Naive thymus-derived CD4-positive, alpha-beta T cell (primary cell): ENCODE measurements around the gene STAT4. TPM values are rescaled to one million over a fixed set of nuclear protein-coding genes. Genes with fewer than 3 reads are reported as not detected.

Experiments used
- ATAC-seq: fragments of 150-1000 bp; cut with Tn5 transposase; 2 replicates; pipeline ENCODE4 v1.10.0; 2021; ENCODE audit warnings: mild to moderate bottlenecking, moderate library complexity
- CTCF ChIA-PET: fragments of 350-600 bp; sonication (Branson Sonifier 250); formaldehyde crosslinking; loops from one replicate; lab custom pipeline; 2021; ENCODE audit warnings: antibody characterized with exemption; lab: Charles Lee
- POLR2A ChIA-PET: fragments of 350-600 bp; sonication (Branson Sonifier 250); formaldehyde crosslinking; loops from one replicate; lab custom pipeline; 2021; ENCODE audit warnings: antibody characterized with exemption, inconsistent platforms; lab: Charles Lee
- DNase-seq, 9 donors: peaks; one replicate each; pipeline versions ENCODE4 v3.0.0 to v3.0.0-alpha.2; 2020 to 2022; ENCODE audit warnings: mixed read lengths in 1 of 9
- H3K27ac ChIP-seq: one replicate; pipeline ENCODE4 v1.7.0; 2013; ENCODE audit warnings: mild to moderate bottlenecking, low read depth, low read length, moderate library complexity
- H3K27me3 ChIP-seq, 2 donors: one replicate each; pipeline ENCODE4 v1.7.0; 2013; ENCODE audit warnings: low read length in 2 of 2, mild to moderate bottlenecking in 2 of 2, moderate library complexity in 2 of 2; ENCODE audit not compliant: control insufficient read depth in 2 of 2, insufficient read depth in 2 of 2
- H3K36me3 ChIP-seq, 3 experiments: 1 replicate in 2 of 3; 2 replicates in 1 of 3; pipeline ENCODE4 v1.7.0; 2013; ENCODE audit warnings: low read length in 3 of 3, mild to moderate bottlenecking in 3 of 3, moderate library complexity in 1 of 3; ENCODE audit not compliant: insufficient read depth in 3 of 3, control insufficient read depth in 2 of 3
- H3K4me1 ChIP-seq, 2 donors: one replicate each; pipeline ENCODE4 v1.7.0; 2013; ENCODE audit warnings: low read length in 2 of 2, mild to moderate bottlenecking in 2 of 2, moderate library complexity in 1 of 2; ENCODE audit not compliant: control insufficient read depth in 2 of 2, insufficient read depth in 2 of 2
- H3K4me3 ChIP-seq: 2 replicates; pipeline ENCODE4 v1.7.0; 2013; ENCODE audit warnings: mild to moderate bottlenecking, low read length
- H3K9me3 ChIP-seq, 3 experiments: 1 replicate in 2 of 3; 2 replicates in 1 of 3; pipeline ENCODE4 v1.7.0; 2013; ENCODE audit warnings: low read length in 3 of 3; ENCODE audit not compliant: control insufficient read depth in 2 of 3
- H3K27ac Mint-ChIP-seq, 9 donors: one replicate each; pipeline ENCODE4 v1.8.0; 2020 to 2022; ENCODE audit warnings: mixed read lengths in 9 of 9, mild to moderate bottlenecking in 8 of 9, moderate library complexity in 5 of 9, inconsistent platforms in 2 of 9
- H3K27me3 Mint-ChIP-seq, 5 donors: one replicate each; pipeline ENCODE4 v1.8.0; 2021 to 2022; ENCODE audit warnings: mixed read lengths in 5 of 5, mild to moderate bottlenecking in 1 of 5
- H3K36me3 Mint-ChIP-seq, 5 donors: one replicate each; pipeline ENCODE4 v1.8.0; 2020 to 2022; ENCODE audit warnings: mixed read lengths in 5 of 5, mild to moderate bottlenecking in 3 of 5, inconsistent platforms in 1 of 5
- H3K4me1 Mint-ChIP-seq, 7 donors: one replicate each; pipeline ENCODE4 v1.8.0; 2020 to 2022; ENCODE audit warnings: mixed read lengths in 7 of 7, mild to moderate bottlenecking in 3 of 7, inconsistent platforms in 1 of 7
- H3K4me3 Mint-ChIP-seq, 10 donors: one replicate each; pipeline ENCODE4 v1.8.0; 2020 to 2022; ENCODE audit warnings: mild to moderate bottlenecking in 10 of 10, mixed read lengths in 10 of 10, moderate library complexity in 6 of 10, inconsistent platforms in 2 of 10
- H3K9me3 Mint-ChIP-seq, 11 donors: one replicate each; pipeline ENCODE4 v1.8.0; 2020 to 2022; ENCODE audit warnings: mixed read lengths in 11 of 11, mild to moderate bottlenecking in 4 of 11, inconsistent platforms in 1 of 11, moderate library complexity in 1 of 11
- intact Hi-C, 2 donors: fragments of 100-400 bp; cut with micrococcal nuclease; formaldehyde crosslinking; loops; one replicate each; pipeline ENCODE4 v1.15.1; 2023
- polyA plus RNA-seq, 2 donors: library from polyadenylated mRNA; unstranded; fragments of 300-500 nt; fragmentation: Illumina TruSeq; gene quantifications; one replicate each; pipeline ENCODE4 v1.2.3, GENCODE V29; 2021
- total RNA-seq, 6 experiments: library from RNA in 5 of 6; stranded (reverse) in 5 of 6; gene quantifications; 1 replicate in 5 of 6; 2 replicates in 1 of 6; pipeline ENCODE4 v1.2.3 and lab custom pipeline; 2021 to 2026

Gene STAT4
- total and polyA plus RNA-seq, 7 experiments from 2014 or later, result 52.4 to 132 (median 114) TPM

GRCh38 chr2:191117341-191117740, 33.5 kb downstream of the STAT4 start:
- no peak overlapping the region for H3K27ac ChIP-seq
- Mint-ChIP-seq H3K27me3 (no peaks in the 10 kb centered on the region), H3K36me3 (peaks cover 10 to 69% (median 55%) of the 10 kb centered on the region in 5 donors), H3K27ac (peak overlapping the region in 1 of 9 donors; percentile 18), H3K4me1 (peaks cover 30 to 84% (median 77%) of the 10 kb centered on the region in 7 donors), H3K4me3 (no peak overlapping the region), H3K9me3 (peaks cover 0 to 10% (median 0%) of the 10 kb centered on the region in 11 donors)
- no peak overlapping the region for H3K4me3 ChIP-seq
- intact Hi-C loops, result loop anchor here in 1 of 2 donors (1.0 kb wide), 1 partner anchor 9 kb away; no protein-coding TSS in a partner anchor
- H3K36me3 ChIP-seq, result peaks cover 0 to 13% (median 7%) of the 10 kb centered on the region in 3 experiments
- no peak for ATAC-seq
- no peak for DNase-seq
- ChIA-PET CTCF (no interaction called here), POLR2A (no interaction called here)
- H3K9me3 ChIP-seq, result no peaks in the 10 kb centered on the region
- H3K4me1 ChIP-seq, result peaks cover 22 to 49% of the 10 kb centered on the region in 2 donors
- H3K27me3 ChIP-seq, result no peaks in the 10 kb centered on the region

GRCh38 chr2:191115804-191116203, 35.0 kb downstream of the STAT4 start:
- H3K4me3 Mint-ChIP-seq, result peak overlapping the region in 4 of 10 donors; percentile 0 to 83 (median 50)
- Histone ChIP-seq H3K36me3 (peaks cover 0 to 13% (median 10%) of the 10 kb centered on the region in 3 experiments), H3K4me1 (peaks cover 22 to 57% of the 10 kb centered on the region in 2 donors), H3K27ac (no peak overlapping the region), H3K4me3 (no peak overlapping the region), H3K27me3 (no peaks in the 10 kb centered on the region), H3K9me3 (no peaks in the 10 kb centered on the region)
- no peak for DNase-seq
- CTCF ChIA-PET, result interaction anchor here (2.6 kb wide), 1 partner anchor 40 kb away, joined by 11 read pairs; no protein-coding TSS in a partner anchor
- peak overlapping the region in 8 of 9 donors; percentile 7 to 93 (median 75) for H3K27ac Mint-ChIP-seq
- H3K9me3 Mint-ChIP-seq, result peaks cover 0 to 8% (median 0%) of the 10 kb centered on the region in 11 donors
- no peaks in the 10 kb centered on the region for H3K27me3 Mint-ChIP-seq
- POLR2A ChIA-PET, result interaction anchor here (0.8 to 1.9 kb wide), 6 partner anchors 33 to 67 kb away, joined by 3 to 8 read pairs (median 3); partner anchors contain the start of gene STAT4
- intact Hi-C loops, result loop anchor here (1.0 to 2.0 kb wide), 5 partner anchors 13 to 49 kb away; partner anchors contain the start of gene STAT4 (in 1 of the 2)
- peak; percentile 32 for ATAC-seq
- peaks cover 10 to 66% (median 50%) of the 10 kb centered on the region in 5 donors for H3K36me3 Mint-ChIP-seq
- peaks cover 35 to 90% (median 80%) of the 10 kb centered on the region in 7 donors for H3K4me1 Mint-ChIP-seq

DNA sequence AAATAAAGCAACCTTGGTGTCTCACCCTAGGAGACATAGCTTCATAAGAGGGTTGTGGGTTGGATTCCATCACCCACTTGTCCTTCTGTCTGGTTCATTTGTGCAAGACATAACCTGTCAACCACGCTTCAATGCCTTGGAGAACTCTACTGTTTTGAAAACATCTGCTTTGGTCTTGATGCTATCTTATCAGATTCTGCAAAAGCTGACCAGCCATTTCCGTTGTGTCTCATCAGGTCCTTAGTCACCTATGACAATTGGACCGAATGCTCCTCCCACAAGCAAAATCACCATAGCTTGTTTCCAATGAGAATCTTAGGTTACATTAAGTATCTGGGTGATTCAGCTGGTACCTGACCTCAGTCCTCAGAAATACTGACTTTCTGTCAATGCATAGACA, 35.4 kb downstream of the STAT4 start:
- Histone ChIP-seq H3K27me3 (no peaks in the 10 kb centered on the region), H3K27ac (peak overlapping the region; percentile 26), H3K9me3 (no peaks in the 10 kb centered on the region), H3K4me1 (peaks cover 22 to 57% of the 10 kb centered on the region in 2 donors), H3K4me3 (no peak overlapping the region), H3K36me3 (peaks cover 0 to 13% (median 10%) of the 10 kb centered on the region in 3 experiments)
- H3K9me3 Mint-ChIP-seq, result peaks cover 0 to 8% (median 0%) of the 10 kb centered on the region in 11 donors
- peak; percentile 75 for ATAC-seq
- H3K4me1 Mint-ChIP-seq, result peaks cover 35 to 88% (median 81%) of the 10 kb centered on the region in 7 donors
- no peaks in the 10 kb centered on the region for H3K27me3 Mint-ChIP-seq
- CTCF ChIA-PET, result interaction anchor here (2.6 kb wide), 1 partner anchor 40 kb away, joined by 11 read pairs; no protein-coding TSS in a partner anchor
- DNase-seq, result peak in 2 of 9 donors; percentile 10 to 38
- intact Hi-C loops, result loop anchor here (1.0 to 2.0 kb wide), 5 partner anchors 13 to 49 kb away; partner anchors contain the start of gene STAT4 (in 1 of the 2)
- peak overlapping the region in 5 of 10 donors; percentile 0 to 83 (median 56) for H3K4me3 Mint-ChIP-seq
- peak overlapping the region; percentile 15 to 93 (median 79) for H3K27ac Mint-ChIP-seq
- POLR2A ChIA-PET, result interaction anchor here (1.0 to 1.9 kb wide), 6 partner anchors 12 to 67 kb away, joined by 3 to 8 read pairs (median 4); partner anchors contain the start of gene STAT4
- H3K36me3 Mint-ChIP-seq, result peaks cover 10 to 66% (median 51%) of the 10 kb centered on the region in 5 donors

DNA sequence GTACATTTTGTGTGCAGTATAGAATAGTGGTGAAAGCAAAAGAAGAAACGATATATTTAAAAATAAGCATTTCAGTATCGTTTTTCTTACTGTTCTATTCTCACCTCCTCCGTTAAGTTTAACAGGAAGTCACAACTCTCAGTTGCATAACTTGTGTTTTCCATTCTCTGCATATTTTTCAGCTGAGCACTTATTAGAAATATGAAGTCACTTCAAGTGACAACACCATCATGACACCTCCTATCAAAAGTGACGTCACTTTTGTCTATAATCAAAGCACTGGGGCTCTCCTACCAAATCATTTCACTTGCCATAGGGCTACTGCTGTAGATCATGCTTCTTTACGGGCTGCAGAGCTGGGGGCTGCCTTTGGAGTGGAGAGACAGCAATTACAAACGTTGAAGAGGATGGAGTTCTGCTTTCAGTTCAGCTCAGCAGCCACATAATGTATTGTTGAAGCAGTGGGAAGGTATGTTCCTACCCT, 36.3 kb downstream of the STAT4 start:
- intact Hi-C loops, result loop anchor here (1.0 to 2.0 kb wide), 7 partner anchors 10 to 565 kb away; partner anchors contain the start of gene STAT4 (in 1 of the 2)
- ATAC-seq (peak; percentile 70), DNase-seq (peak in 8 of 9 donors; percentile 30 to 70 (median 42))
- Mint-ChIP-seq H3K4me1 (peaks cover 39 to 90% (median 80%) of the 10 kb centered on the region in 7 donors), H3K9me3 (peaks cover 0 to 8% (median 0%) of the 10 kb centered on the region in 11 donors), H3K27ac (peak overlapping the region; percentile 67 to 95 (median 88)), H3K4me3 (peak overlapping the region; percentile 56 to 83 (median 65)), H3K27me3 (no peaks in the 10 kb centered on the region), H3K36me3 (peaks cover 10 to 64% (median 48%) of the 10 kb centered on the region in 5 donors)
- no peaks in the 10 kb centered on the region for H3K27me3 ChIP-seq
- ChIA-PET POLR2A (interaction anchor here (0.5 to 1.9 kb wide), 10 partner anchors 13 to 201 kb away, joined by 3 to 8 read pairs (median 3); partner anchors contain the start of gene STAT4), CTCF (interaction anchor here (1.0 to 2.6 kb wide), 2 partner anchors 41 to 49 kb away, joined by 3 to 11 read pairs; no protein-coding TSS in a partner anchor)
- no peaks in the 10 kb centered on the region for H3K9me3 ChIP-seq
- no peak overlapping the region for H3K4me3 ChIP-seq
- peak overlapping the region; percentile 26 for H3K27ac ChIP-seq
- peaks cover 22 to 53% of the 10 kb centered on the region in 2 donors for H3K4me1 ChIP-seq
- H3K36me3 ChIP-seq, result peaks cover 0 to 13% (median 10%) of the 10 kb centered on the region in 3 experiments

GRCh38 chr2:191113761-191114160, 37.0 kb downstream of the STAT4 start:
- Mint-ChIP-seq H3K4me3 (peak overlapping the region in 8 of 10 donors; percentile 19 to 68 (median 42)), H3K27ac (peak overlapping the region; percentile 26 to 88 (median 74)), H3K27me3 (no peaks in the 10 kb centered on the region), H3K4me1 (peaks cover 34 to 90% (median 81%) of the 10 kb centered on the region in 7 donors), H3K36me3 (peaks cover 10 to 61% (median 43%) of the 10 kb centered on the region in 5 donors), H3K9me3 (peaks cover 0 to 8% (median 0%) of the 10 kb centered on the region in 11 donors)
- Histone ChIP-seq H3K4me1 (peaks cover 22 to 49% of the 10 kb centered on the region in 2 donors), H3K27me3 (no peaks in the 10 kb centered on the region), H3K4me3 (no peak overlapping the region), H3K27ac (no peak overlapping the region), H3K9me3 (no peaks in the 10 kb centered on the region), H3K36me3 (peaks cover 0 to 13% (median 10%) of the 10 kb centered on the region in 3 experiments)
- ChIA-PET CTCF (interaction anchor here (1.0 to 2.6 kb wide), 2 partner anchors 42 to 48 kb away, joined by 3 to 11 read pairs; no protein-coding TSS in a partner anchor), POLR2A (interaction anchor here (0.7 to 2.1 kb wide), 8 partner anchors 14 to 52 kb away, joined by 3 to 8 read pairs (median 4); partner anchors contain the start of gene STAT4)
- DNase-seq, result peak in 4 of 9 donors; percentile 9 to 21 (median 14)
- intact Hi-C loops, result loop anchor here (1.0 to 2.0 kb wide), 7 partner anchors 9 to 566 kb away; partner anchors contain the start of gene STAT4 (in 1 of the 2)
- ATAC-seq, result peak; percentile 33

- POLR2A ChIA-PET, result interaction anchor here (1.6 to 2.1 kb wide), 2 partner anchors 26 to 38 kb away, joined by 5 read pairs; partner anchors contain the start of gene STAT4
- Histone ChIP-seq H3K36me3 (peaks cover 0 to 13% (median 5%) of the 10 kb centered on the region in 3 experiments), H3K27ac (no peak overlapping the region), H3K4me3 (no peak overlapping the region), H3K9me3 (no peaks in the 10 kb centered on the region), H3K4me1 (peaks cover 22 to 57% of the 10 kb centered on the region in 2 donors), H3K27me3 (no peaks in the 10 kb centered on the region)
- no peak for DNase-seq
- Mint-ChIP-seq H3K27me3 (no peaks in the 10 kb centered on the region), H3K36me3 (peaks cover 6 to 55% (median 41%) of the 10 kb centered on the region in 5 donors), H3K4me3 (no peak overlapping the region), H3K27ac (peak overlapping the region in 2 of 9 donors; percentile 26 to 88), H3K4me1 (peaks cover 34 to 90% (median 77%) of the 10 kb centered on the region in 7 donors), H3K9me3 (peaks cover 0 to 8% (median 0%) of the 10 kb centered on the region in 11 donors)
- intact Hi-C loops, result no loop called here
- CTCF ChIA-PET, result interaction anchor here (1.1 kb wide), 1 partner anchor 36 kb away, joined by 5 read pairs; no protein-coding TSS in a partner anchor
- no peak for ATAC-seq
Measured at GRCh38 chr2:191112448-191112901, 38.3 kb downstream of the STAT4 start.
